Karpas-422 (cell line): ENCODE results near the gene STAC3. TPM values are rescaled to one million over a fixed set of nuclear protein-coding genes. Genes with fewer than 3 reads are reported as not detected.

Experiments
- DNase-seq: peaks from one replicate; pipeline ENCODE4 v3.0.0-alpha.2; 2015
- H2AFZ ChIP-seq: fragments of 200-600 bp; sonication (generic); 2 replicates; pipeline ENCODE4 v1.6.1; 2014; ENCODE audit warnings: antibody characterized with exemption, low read length, mixed read lengths
- H3K27ac ChIP-seq: fragments of 200-600 bp; sonication (generic); 2 replicates; pipeline ENCODE4 v1.5.1; 2014; ENCODE audit warnings: mild to moderate bottlenecking, low read length, moderate library complexity
- H3K27me3 ChIP-seq: fragments of 200-600 bp; sonication (generic); 2 replicates; pipeline ENCODE4 v1.6.1; 2014; ENCODE audit warnings: low read length, mixed read lengths
- H3K36me3 ChIP-seq: fragments of 200-600 bp; sonication (generic); 2 replicates; pipeline ENCODE4 v1.6.1; 2014; ENCODE audit warnings: low read length, mixed read lengths; ENCODE audit not compliant: insufficient read depth
- H3K4me1 ChIP-seq: fragments of 200-600 bp; sonication (generic); 2 replicates; pipeline ENCODE4 v1.6.1; 2014; ENCODE audit warnings: mild to moderate bottlenecking, low read length, mixed read lengths
- H3K4me2 ChIP-seq: fragments of 200-600 bp; sonication (generic); 2 replicates; pipeline ENCODE4 v1.6.1; 2014; ENCODE audit warnings: low read length, low read depth, mild to moderate bottlenecking; ENCODE audit not compliant: poor library complexity, severe bottlenecking
- H3K4me3 ChIP-seq: fragments of 200-600 bp; sonication (generic); 2 replicates; pipeline ENCODE4 v1.5.1; 2014; ENCODE audit warnings: mild to moderate bottlenecking, antibody characterized with exemption, low read length, mixed read lengths
- H3K79me2 ChIP-seq: fragments of 200-600 bp; sonication (generic); 2 replicates; pipeline ENCODE4 v1.6.1; 2014; ENCODE audit warnings: mild to moderate bottlenecking, low read length, mixed read lengths
- H3K9ac ChIP-seq: fragments of 200-600 bp; sonication (generic); 2 replicates; pipeline ENCODE4 v1.6.0; 2014; ENCODE audit warnings: low read length
- H3K9me2 ChIP-seq: fragments of 200-600 bp; sonication (generic), shearing (Covaris generic); replicated peaks from 2 replicates; pipeline ENCODE4 v1.6.0; 2014; ENCODE audit warnings: mild to moderate bottlenecking, low read length, moderate library complexity; ENCODE audit not compliant: insufficient read depth
- H3K9me3 ChIP-seq: fragments of 300-700, 200-600 bp; sonication (generic); 2 replicates; pipeline ENCODE4 v1.6.1; 2014; ENCODE audit warnings: low read length, mixed read lengths
- H4K20me1 ChIP-seq: fragments of 200-600 bp; sonication (generic); 2 replicates; pipeline ENCODE4 v1.6.1; 2014; ENCODE audit warnings: mild to moderate bottlenecking, antibody characterized with exemption, low read length, low read depth; ENCODE audit not compliant: insufficient read depth
- total RNA-seq: library from RNA; depleted of rRNA; stranded (reverse); fragments of >200 nt; shearing (Covaris generic); gene quantifications from 2 replicates; pipeline ENCODE4 v1.2.3, GENCODE V29; 2014; ENCODE audit warnings: low replicate concordance

Gene STAC3
- total RNA-seq, 1 experiment from 2014 or later, result 5.9 TPM

DNA sequence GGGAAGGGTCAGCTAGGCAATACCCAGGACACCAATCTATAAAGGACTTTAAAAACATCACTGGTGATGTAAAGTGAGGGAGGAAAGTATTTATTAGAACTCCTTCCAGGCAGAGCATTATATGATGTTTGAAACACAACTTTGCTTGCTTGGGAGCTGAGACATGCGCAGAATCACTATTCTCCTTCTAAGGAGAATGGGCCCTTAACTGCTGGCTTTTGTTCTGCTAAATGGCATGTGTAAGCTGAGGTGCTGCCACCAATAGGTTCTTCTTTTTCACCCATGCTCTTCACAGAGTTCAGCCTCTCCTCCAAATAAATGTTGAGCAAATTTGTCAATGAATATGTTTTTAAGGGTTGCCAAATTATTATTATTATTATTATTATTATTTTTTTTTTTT is 3.9 kb downstream of the STAC3 start:
- no peak for DNase-seq

DNA sequence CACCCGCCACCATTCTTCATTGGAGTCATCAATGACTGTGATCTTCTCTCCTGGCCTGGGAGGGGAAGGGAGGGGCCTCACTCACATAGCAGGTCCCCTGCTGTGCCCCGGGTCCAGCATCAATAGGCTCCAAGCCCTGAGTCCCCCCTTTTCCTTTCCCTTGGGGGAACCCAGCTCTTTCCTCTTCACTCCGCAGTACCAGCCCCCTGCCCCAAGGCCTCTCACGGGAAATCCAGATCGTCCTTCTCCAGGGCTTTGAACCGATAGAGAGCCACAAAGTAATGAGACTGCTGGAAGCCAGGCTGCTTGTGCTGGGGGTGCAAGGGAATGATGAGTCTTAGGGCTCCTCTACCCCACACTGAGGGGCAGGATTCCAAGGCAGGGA is 6.7 kb downstream of the STAC3 start:
- Histone ChIP-seq H3K4me3 (no peak overlapping the region; the same call in 1 of the 2 replicates), H3K9me3 (no peaks in the 10 kb centered on the region), H3K4me2 (peak overlapping the region; percentile 99), H3K79me2 (no peaks in the 10 kb centered on the region), H2AFZ (no peak overlapping the region), H3K9ac (peak overlapping the region; percentile 98), H3K4me1 (peaks cover 58% of the 10 kb centered on the region), H3K27ac (no peak overlapping the region), H4K20me1 (peaks cover 7% of the 10 kb centered on the region; the same call in 1 of the 2 replicates), H3K27me3 (no peaks in the 10 kb centered on the region), H3K9me2 (no peaks in the 10 kb centered on the region), H3K36me3 (no peaks in the 10 kb centered on the region)
- DNase-seq, result no peak

More for the DNA sequence above, 3.9 kb downstream of the STAC3 start:
- no peaks in the 10 kb centered on the region for H3K36me3 ChIP-seq
- no peak overlapping the region for H2AFZ ChIP-seq
- H3K27ac ChIP-seq, result no peak overlapping the region
- H3K9me2 ChIP-seq, result no peaks in the 10 kb centered on the region
- H3K79me2 ChIP-seq, result no peaks in the 10 kb centered on the region
- H3K4me1 ChIP-seq, result peaks cover 35% of the 10 kb centered on the region
- H4K20me1 ChIP-seq, result no peaks in the 10 kb centered on the region
- H3K4me3 ChIP-seq, result no peak overlapping the region
- no peak overlapping the region for H3K4me2 ChIP-seq
- H3K27me3 ChIP-seq, result no peaks in the 10 kb centered on the region
- no peaks in the 10 kb centered on the region for H3K9me3 ChIP-seq
- no peak overlapping the region for H3K9ac ChIP-seq

DNA sequence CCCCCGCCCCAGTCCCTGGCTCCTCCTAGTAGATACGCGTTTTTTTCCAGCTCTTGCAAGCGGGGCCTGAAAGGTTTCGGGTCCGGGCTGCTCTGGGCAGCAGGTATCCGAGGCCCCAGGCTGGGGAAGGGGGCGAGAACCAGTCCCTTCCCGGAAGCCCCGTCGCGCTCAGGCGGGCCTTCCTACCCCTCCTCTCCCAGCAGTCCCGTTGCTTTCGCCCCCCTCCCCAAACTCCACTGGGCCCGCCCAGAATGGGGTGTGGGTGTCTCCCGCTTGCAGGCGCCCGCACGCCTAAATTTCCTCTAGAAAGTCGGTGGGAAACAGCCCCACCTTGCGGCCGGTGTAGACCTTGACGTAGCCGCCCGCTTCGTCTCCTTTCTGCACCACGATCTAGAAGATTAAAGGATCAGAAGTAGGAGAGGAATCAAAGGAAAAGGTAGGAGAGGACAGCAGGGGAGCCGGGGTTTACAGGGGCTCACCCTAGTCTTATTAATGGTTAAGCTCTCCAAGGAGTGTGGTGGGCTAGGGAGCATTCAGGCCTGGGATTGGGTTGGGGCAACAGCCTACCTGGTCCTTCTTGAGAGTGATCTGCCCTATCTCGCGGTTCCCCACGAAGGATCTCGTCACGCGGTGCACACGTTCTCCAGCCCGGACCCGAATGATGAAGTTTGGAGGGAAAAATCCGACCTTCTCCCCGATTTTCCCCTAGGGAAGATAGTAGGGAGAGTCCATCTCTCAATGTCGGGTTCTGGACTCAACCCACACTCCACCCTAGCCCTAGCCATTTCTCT is 7.3 kb downstream of the STAC3 start:
- Histone ChIP-seq H3K36me3 (no peaks in the 10 kb centered on the region), H3K9me2 (no peaks in the 10 kb centered on the region), H3K4me1 (peaks cover 58% of the 10 kb centered on the region), H3K9me3 (no peaks in the 10 kb centered on the region), H3K79me2 (no peaks in the 10 kb centered on the region), H2AFZ (no peak overlapping the region), H3K27me3 (no peaks in the 10 kb centered on the region), H3K9ac (peak overlapping the region; percentile 98), H3K4me2 (peak overlapping the region; percentile 99), H4K20me1 (peaks cover 7% of the 10 kb centered on the region; the same call in 1 of the 2 replicates), H3K27ac (peak overlapping the region; percentile 98), H3K4me3 (peak overlapping the region; percentile 69)
- DNase-seq, result peak; percentile 94

DNA sequence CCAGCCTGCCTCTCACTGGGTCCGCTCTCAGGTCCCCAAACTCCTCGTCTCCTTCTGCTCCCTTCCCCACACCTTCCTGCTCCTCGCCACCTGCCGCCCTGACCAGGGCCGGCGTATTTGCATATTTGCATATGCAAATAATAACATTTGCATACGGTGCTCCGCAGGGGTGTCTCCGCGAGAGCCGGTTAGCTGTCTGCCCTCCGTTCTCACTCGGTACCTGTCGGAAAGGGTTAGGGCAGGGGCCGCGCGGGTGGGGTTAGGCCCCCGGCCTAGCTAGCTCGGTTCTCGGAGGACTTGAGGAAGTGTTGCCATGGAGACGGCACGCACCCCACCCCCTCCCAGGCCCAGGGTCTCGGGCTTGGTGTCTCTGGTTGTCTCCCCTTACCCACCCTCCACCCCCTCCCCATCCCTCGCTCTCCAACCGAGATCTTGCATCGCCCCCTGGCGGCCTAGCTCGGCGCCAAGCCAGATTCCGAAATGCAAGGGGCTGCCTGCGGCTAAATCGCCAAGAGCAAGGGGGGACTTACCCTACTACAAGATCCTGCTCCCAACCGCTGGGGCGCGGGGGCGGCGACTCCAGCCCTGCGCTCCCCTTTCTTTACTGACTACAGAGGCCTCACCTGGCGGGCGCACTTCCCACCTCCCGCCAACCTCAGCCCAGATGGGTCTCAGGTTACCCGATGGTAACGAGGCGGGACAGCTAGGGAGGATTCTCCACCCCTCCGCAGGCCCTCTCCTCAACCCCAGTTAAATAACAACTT is 8.1 kb downstream of the STAC3 start:
- Histone ChIP-seq H2AFZ (no peak overlapping the region), H3K4me2 (peak overlapping the region; percentile 99), H3K9ac (peak overlapping the region; percentile 98), H3K4me1 (peaks cover 66% of the 10 kb centered on the region), H4K20me1 (peaks cover 7% of the 10 kb centered on the region; the same call in 1 of the 2 replicates), H3K79me2 (no peaks in the 10 kb centered on the region), H3K36me3 (no peaks in the 10 kb centered on the region), H3K27ac (peak overlapping the region; percentile 98), H3K9me3 (no peaks in the 10 kb centered on the region), H3K27me3 (no peaks in the 10 kb centered on the region), H3K9me2 (no peaks in the 10 kb centered on the region), H3K4me3 (peak overlapping the region; percentile 69)
- peak; percentile 97 for DNase-seq

DNA sequence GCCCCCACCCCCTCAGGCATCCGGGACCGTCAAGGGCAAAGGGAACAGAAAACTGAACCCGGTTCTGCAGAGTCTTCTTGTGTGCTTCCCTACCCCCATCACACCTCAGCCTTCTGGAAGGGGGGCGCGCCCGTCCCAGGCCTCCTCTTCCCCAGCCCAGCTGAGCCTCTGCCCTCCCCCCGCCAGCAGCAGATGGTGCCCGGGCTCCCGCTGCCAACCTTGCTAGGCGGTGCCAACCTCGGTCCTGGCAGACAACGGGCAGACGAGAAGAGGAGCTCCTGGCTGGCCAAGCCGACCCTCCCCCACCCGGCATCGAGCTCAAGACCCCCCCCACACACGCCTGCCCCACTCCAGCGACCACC is 8.7 kb downstream of the STAC3 start:
- DNase-seq, result peak; percentile 76
- Histone ChIP-seq H3K79me2 (no peaks in the 10 kb centered on the region), H3K9me2 (no peaks in the 10 kb centered on the region), H3K36me3 (no peaks in the 10 kb centered on the region), H4K20me1 (peaks cover 7% of the 10 kb centered on the region; the same call in 1 of the 2 replicates), H3K4me3 (peak overlapping the region; percentile 69), H3K4me2 (peak overlapping the region; percentile 99), H2AFZ (no peak overlapping the region), H3K9ac (peak overlapping the region; percentile 98), H3K9me3 (no peaks in the 10 kb centered on the region), H3K27me3 (no peaks in the 10 kb centered on the region), H3K27ac (peak overlapping the region; percentile 98), H3K4me1 (peaks cover 70% of the 10 kb centered on the region)

DNA sequence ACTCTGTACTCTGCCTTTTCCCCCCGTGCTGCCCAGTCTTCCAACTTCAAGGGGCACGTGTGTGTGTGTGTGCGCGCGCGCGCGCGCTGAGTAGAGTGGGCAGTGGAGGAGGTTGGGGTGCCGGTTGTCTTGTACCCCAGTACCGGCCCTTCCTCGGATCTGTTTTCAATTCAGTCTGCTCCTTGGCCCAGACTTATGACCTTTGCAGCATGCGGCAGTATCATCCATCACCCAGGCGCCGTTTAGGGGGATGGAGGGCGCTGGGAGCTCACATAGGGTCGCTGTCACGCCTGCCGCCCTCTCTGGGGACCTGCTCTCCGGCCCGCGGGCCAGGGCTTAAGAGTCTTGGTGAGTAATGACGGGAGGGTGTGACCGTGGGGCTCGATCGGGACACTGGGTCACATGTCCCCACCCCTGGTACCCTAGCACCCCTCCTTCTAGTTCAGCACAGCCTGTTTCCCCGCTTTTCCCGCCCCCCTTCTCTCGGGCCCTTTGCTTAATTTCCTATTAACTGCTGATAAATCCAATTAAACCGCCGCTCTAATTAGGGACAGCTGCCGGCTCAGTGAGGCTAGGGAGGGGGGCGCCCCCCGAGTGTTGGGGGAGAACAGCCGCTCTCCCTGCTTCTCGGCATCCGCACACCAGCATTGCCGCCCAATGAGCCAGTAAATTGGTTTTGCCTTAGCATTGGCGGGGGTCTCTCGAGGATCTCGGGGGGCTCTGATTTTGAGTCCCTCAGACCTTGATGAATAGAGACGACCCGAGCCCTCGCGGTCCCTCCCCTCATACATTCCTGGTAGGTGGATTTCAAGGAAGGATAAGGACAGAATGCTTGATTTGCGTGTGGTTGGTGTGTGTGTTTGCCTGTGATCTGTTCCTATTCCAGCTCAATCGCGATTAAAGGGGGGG is 9.3 kb downstream of the STAC3 start:
- H3K4me3 ChIP-seq, result peak overlapping the region; percentile 69
- H3K9me3 ChIP-seq, result no peaks in the 10 kb centered on the region
- H3K4me2 ChIP-seq, result peak overlapping the region; percentile 99
- no peak overlapping the region for H2AFZ ChIP-seq
- H3K9me2 ChIP-seq, result no peaks in the 10 kb centered on the region
- H3K36me3 ChIP-seq, result no peaks in the 10 kb centered on the region
- peak; percentile 80 for DNase-seq
- peak overlapping the region; percentile 98 for H3K9ac ChIP-seq
- H3K79me2 ChIP-seq, result no peaks in the 10 kb centered on the region
- peak overlapping the region; percentile 98 for H3K27ac ChIP-seq
- H4K20me1 ChIP-seq, result peaks cover 7% of the 10 kb centered on the region; the same call in 1 of the 2 replicates
- H3K27me3 ChIP-seq, result no peaks in the 10 kb centered on the region
- H3K4me1 ChIP-seq, result peaks cover 70% of the 10 kb centered on the region

DNA sequence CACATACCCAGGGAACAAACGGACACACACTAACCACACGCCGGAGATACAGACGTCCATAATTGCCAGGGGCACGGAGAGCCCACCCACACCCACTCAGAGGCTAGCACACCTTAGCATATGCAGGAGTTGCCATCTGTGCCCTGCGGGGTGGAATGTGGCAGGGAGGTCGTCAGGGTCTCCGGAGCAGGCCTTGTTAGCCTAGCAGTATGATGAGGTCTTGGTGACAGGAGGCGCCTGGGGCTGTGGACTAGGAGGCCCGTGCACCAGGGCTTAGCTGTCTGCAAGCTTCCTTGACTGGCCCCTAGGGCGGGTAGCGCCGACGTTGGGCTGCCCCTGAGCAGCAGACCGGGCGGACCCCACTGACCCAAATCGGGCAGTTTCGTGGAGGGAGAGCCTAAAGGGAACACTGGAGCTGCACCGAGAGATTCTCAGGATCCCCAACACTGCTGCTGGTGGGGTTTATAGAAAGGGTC is 10.0 kb downstream of the STAC3 start:
- H2AFZ ChIP-seq, result no peak overlapping the region

More for the DNA sequence above, 10.0 kb downstream of the STAC3 start:
- Histone ChIP-seq H3K27me3 (no peaks in the 10 kb centered on the region), H3K9me3 (no peaks in the 10 kb centered on the region), H3K9me2 (no peaks in the 10 kb centered on the region), H3K36me3 (no peaks in the 10 kb centered on the region), H3K9ac (peak overlapping the region; percentile 98), H3K4me1 (peaks cover 75% of the 10 kb centered on the region), H3K79me2 (no peaks in the 10 kb centered on the region), H3K27ac (peak overlapping the region; percentile 98), H4K20me1 (peaks cover 7% of the 10 kb centered on the region; the same call in 1 of the 2 replicates), H3K4me3 (peak overlapping the region; percentile 69), H3K4me2 (peak overlapping the region; percentile 99)
- peak; percentile 77 for DNase-seq
